GM13976 (cell line): ENCODE results near the gene SCD5.

Experiments used
- DNase-seq: peaks from one replicate; pipeline ENCODE4 v3.0.0; 2012; ENCODE audit warnings: low spot score
- in situ Hi-C: fragments of 300-500 bp; cut with MboI; formaldehyde crosslinking; loops from one replicate; pipeline ENCODE4 v1.12.0; 2022; ENCODE audit warnings: low sequenced_read_pairs, mixed read lengths, inconsistent platforms; ENCODE audit not compliant: unreplicated experiment
- TF ChIP-seq, protein P1 (sequence below): IDR thresholded peaks from 2 replicates; pipeline ENCODE4 v1.5.1; 2012; ENCODE audit warnings: borderline replicate concordance, mild to moderate bottlenecking; ENCODE audit not compliant: insufficient read depth; ENCODE audit errors: extremely low read depth, missing control alignments, control extremely low read depth

Gene SCD5

DNA sequence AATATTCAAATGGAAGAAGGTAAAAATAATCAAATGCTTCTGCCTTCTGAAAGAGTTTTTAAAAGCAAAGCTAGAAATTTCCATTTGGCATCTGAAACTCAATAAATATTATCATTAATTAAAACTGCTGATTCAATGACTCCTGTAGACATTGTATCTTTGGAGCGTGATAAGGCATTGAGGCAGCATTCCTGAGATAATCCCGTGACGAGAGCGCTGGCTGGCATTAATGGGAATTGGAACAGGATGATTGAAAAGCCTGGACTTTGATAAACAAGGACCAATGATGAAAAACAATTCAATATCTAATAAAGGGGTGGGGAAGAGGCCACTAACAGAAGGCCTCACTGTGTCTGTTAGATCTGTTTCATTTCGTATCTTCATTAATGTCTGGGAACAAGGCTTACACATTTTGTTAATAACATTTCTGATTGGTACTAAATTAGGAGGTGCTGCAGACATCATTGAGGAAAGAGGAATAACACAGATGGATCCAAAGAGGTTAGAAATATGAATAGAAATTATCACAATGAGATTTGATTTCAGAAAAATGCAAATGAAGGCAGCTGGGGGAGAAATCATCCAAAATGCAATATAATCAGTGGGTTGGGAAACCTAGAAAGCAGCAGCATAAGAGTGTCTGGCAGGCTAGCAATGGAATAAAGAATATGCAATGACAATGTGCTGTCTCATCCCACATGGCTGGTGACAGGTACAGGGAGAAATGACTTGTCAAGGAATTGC, 102.3 kb downstream of the SCD5 start:
- TF ChIP-seq, protein P1, sequence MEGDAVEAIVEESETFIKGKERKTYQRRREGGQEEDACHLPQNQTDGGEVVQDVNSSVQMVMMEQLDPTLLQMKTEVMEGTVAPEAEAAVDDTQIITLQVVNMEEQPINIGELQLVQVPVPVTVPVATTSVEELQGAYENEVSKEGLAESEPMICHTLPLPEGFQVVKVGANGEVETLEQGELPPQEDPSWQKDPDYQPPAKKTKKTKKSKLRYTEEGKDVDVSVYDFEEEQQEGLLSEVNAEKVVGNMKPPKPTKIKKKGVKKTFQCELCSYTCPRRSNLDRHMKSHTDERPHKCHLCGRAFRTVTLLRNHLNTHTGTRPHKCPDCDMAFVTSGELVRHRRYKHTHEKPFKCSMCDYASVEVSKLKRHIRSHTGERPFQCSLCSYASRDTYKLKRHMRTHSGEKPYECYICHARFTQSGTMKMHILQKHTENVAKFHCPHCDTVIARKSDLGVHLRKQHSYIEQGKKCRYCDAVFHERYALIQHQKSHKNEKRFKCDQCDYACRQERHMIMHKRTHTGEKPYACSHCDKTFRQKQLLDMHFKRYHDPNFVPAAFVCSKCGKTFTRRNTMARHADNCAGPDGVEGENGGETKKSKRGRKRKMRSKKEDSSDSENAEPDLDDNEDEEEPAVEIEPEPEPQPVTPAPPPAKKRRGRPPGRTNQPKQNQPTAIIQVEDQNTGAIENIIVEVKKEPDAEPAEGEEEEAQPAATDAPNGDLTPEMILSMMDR, result no peak
- in situ Hi-C loops, result no loop called here
- no peak for DNase-seq

GRCh38 chr4:82694892-82695291, 103.7 kb downstream of the SCD5 start:
- no peak for DNase-seq
- TF ChIP-seq, protein P1, result no peak
- in situ Hi-C loops, result no loop called here

GRCh38 chr4:82694046-82694445, 104.5 kb downstream of the SCD5 start:
- in situ Hi-C loops, result no loop called here
- TF ChIP-seq, protein P1, result no peak
- no peak for DNase-seq

- DNase-seq, result no peak
- TF ChIP-seq, protein P1, result no peak
- in situ Hi-C loops, result no loop called here
Measured at GRCh38 chr4:82692101-82692780, 106.4 kb downstream of the SCD5 start.

DNA sequence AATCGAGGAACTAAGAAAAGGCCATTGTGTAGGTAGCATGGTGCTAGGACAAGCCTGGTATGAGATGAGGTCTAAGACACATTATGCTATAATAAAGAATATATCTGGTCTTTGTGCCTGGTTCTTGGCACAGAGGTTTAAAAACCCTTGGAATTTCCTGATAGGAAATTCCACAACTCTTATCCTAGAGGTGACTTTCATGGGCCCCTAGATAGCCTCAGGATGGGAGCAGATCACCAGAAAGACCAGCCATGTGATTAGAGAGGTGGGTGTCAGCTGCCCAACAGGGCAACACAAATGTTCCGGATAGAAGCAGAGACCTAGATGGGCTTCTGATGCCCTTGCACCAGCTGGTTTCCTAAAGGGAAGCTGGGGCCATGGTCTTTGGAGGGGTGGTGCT, 107.2 kb downstream of the SCD5 start:
- DNase-seq, result no peak
- TF ChIP-seq, protein P1, result no peak
- in situ Hi-C loops, result no loop called here

- in situ Hi-C loops, result no loop called here
- TF ChIP-seq, protein P1, result no peak
- DNase-seq, result no peak
Measured at GRCh38 chr4:82688091-82688795, 110.4 kb downstream of the SCD5 start.
